A172 (cell line): ENCODE results near the gene POC1A. TPM values are rescaled to one million over a fixed set of nuclear protein-coding genes. Genes with fewer than 3 reads are reported as not detected.

Source experiments
- DNase-seq: peaks from one replicate; pipeline ENCODE4 v3.0.0-alpha.2; 2015; ENCODE audit warnings: low spot score
- total RNA-seq: library from RNA; depleted of rRNA; stranded (reverse); fragments of >200 nt; shearing (Covaris generic); gene quantifications from 2 replicates; pipeline ENCODE4 v1.2.3, GENCODE V29; 2014; rRNA removed

Gene POC1A
- total RNA-seq, result 16.5 and 19.0 TPM in 2 replicates

DNA sequence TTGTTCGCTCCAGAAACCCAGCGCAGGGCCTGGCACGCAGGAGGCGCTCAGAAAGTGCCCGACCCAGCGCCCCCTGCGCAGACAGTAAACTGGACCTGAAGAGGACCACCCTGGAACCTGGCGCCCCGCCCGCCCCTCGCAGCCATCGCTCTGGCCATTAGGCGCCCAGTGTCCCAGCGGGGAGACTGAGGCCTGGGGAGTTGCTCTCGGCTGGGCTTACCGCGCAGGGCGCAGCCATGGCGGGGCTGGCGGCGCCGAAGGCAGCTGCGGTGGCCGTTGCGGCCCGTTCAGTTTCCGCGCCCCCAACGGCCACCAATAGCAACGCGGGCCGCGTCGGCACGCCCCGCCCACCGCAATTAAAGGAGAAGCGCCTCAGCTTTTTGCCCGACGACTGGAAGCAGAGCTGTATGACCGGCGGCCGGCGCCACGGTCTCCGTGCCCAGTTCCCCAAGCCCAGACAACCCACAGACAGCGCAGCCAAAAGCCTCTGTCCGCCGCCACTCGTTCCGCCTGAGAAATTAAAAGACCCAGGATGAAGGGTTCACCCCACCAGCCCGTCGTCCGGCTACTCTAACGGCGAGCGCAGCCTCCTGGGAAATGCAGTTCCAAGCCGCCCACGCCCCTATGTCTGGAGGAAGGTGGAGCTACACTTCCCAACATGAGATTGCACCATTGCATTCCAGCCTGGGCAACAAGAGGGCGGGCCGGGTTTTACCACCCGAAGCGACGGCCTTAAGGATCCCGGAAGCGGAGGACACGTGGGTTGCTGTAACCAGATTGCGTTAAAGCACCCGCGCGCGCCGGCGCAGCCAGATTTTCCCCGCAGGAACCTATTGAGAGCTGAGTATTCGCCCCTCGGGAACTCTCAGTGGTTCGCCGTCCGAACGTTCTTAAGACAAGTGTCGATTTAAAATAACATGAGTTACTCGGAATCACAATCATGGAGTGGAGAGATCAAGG, at the start of gene POC1A:
TSS of gene POC1A (minus strand) at position 289 of the 960 bp plus-strand sequence. CDS start at position 238, 51 bp downstream.
- peak; percentile 96 for DNase-seq

DNA sequence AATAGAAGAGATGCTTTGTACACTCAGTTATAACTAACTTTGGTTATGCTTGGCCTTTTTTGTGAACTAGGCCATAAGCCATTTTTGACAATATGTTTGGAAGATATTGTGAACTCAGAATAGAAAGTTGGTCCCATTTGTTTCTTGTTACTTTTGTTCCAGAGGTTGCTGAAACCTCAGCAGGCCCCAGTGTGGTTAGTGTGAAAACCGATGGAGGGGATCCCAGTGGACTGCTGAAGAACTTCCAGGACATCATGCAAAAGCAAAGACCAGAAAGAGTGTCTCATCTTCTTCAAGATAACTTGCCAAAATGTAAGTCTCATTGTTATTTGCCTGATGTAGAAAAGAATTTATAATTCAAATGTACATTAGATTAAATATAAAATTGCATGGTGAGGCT, 49.5 kb upstream of the POC1A start:
- DNase-seq, result no peak

DNA sequence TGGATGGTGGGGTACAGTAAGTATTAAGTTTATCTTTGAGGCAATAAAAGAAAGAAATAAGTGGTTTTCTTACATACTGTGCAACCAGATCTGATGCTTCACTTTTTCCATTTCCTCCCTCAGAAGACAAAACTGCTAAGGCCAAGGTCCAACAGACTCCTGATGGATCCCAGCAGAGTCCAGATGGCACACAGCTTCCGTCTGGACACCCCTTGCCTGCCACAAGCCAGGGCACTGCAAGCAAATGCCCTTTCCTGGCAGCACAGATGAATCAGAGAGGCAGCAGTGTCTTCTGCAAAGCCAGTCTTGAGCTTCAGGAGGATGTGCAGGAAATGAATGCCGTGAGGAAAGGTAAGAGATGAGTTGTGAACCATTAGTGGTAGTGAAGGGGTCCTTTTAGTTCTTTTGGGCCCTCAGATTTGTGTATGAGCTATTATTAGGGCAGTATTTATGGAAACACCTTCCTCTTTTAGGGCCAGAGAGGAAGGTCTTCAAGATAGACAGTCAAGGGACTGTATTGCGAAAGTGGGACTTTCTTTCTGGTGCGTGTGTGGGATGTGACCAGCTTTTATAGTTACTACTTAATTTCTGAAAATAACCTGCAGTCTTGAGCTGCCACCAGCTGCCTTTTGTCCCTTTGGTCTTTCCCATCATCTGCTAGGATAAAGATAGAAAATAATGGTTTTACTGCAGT, 48.3 kb upstream of the POC1A start:
- no peak for DNase-seq

DNA sequence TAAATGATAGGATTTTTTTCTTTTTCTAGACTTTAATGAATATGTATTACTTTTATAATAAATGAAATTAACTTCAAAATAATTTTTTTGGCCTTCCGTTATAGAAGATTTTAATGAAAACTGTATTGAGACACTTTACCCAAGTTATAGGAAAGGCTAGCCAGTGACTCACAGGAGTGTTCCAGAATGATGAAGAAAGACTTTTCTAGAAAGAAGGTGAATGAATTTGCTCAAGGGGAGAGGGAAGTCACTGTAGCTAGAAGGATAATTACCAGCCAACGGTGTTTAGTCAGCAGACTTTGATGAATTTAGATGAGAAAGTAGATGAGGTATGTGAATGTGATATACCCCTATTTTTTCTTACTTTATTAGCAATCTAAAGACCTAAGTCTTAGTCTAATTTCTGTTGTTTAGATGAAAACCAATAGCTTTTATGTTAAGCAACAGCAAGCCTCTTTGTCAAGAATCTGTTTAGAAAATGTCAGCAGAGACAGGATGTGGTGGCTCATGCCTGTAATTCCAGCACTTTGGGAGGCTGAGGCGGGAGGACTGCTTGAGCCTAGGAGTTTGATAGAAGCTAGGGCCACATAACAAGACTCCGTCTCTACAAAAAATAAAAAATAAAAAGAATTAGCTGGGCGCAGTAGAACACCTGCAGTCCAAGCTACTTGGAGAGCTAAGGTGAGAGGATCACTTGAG, 46.9 kb upstream of the POC1A start:
- DNase-seq, result no peak

DNA sequence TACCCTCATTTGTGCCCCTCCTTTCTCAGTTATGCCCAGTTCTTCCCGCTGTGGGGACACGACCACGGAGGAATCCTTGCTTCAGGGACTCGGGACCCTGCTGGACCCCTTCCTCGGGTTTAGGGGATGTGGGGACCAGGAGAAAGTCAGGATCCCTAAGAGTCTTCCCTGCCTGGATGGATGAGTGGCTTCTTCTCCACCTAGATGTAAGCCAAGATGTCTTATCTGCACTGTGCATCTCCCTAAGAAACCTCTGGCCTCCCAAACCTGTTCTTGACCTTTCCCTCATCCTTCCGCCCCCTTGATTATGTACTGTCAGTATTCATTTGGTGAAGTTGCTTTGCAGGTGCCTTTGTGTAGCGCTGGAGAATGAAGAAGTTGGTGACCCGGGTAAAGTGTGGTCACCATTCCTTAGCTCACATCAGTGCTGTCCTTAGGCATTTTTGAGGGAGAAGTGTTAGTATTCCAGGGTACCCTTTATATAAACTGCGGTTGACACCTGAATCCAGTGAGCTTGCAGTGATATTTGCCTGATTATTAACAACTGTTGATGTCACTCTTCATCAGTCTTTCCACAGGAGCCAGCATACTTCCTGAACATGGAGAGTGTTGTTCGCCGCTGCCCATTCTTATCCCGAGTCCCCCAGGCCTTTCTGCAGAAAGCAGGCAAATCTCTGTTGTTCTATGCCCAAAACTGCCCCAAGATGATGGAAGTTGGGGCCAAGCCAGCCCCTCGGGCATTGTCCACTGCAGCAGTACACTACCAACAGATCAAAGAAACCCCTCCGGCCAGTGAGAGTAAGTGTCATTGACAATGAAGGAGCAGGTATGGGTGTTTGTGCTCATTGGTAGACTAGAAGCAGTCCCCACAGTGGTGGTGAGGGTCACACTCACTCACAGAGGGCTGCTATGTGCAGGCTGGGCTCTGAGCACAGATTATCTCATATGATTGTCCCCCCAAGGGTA, 44.7 kb upstream of the POC1A start:
- no peak for DNase-seq

DNA sequence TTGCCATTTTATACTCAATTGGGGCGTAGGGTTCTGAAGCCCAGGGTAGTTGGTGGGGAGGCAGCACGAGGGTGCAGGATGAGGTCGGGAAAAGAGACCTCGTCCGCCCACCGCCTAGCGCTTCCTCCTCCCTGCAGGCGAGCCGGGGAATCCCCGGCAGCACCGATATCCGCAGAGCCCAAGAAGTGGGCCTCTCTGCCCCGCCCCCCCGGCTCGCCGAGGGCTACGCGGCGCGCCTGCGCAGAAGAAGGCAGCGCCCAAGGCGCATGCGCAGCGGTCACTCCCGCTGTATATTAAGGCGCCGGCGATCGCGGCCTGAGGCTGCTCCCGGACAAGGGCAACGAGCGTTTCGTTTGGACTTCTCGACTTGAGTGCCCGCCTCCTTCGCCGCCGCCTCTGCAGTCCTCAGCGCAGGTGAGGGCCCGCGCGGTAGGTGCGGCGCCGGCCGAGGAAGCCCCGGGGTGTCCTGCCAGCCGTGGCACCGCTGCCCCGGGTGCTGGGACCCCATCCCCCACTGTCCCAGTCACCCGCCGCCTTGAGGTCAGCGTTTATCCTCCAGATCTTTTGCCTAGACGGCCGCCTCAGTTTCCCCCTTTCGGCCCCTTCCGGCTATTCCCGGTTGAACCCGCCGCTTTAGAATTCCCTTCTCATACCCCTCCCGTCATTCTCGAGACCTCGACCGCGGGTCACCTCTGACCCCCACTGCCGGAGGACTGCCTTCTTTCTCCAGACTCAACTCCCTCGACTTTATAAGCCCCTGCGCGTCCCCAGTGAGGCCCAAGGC, 43.8 kb upstream of the POC1A start, which contains the start of gene ALAS1:
TSS of gene ALAS1 (plus strand) at position 319 of the 784 bp plus-strand sequence. CDS start 1,082 bp downstream, outside the sequence.
- peak; percentile 75 for DNase-seq

DNA sequence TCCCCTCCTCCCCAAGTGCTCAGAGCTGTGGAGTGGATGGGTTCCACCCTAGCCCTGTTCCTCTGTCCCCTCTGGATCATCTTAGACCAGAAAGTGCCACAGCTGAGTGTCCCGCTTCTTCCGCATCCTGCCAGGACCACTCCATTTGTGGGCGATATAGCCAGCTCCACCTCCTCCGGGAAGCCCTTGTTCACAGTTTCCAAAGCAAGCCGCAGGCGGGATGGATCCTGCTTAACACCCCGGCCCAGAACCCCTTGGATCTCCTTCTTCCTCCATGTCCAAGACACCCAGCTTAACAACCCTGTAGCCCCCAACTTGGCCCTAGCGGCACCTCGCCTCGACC, 43.2 kb upstream of the POC1A start:
- no peak for DNase-seq

DNA sequence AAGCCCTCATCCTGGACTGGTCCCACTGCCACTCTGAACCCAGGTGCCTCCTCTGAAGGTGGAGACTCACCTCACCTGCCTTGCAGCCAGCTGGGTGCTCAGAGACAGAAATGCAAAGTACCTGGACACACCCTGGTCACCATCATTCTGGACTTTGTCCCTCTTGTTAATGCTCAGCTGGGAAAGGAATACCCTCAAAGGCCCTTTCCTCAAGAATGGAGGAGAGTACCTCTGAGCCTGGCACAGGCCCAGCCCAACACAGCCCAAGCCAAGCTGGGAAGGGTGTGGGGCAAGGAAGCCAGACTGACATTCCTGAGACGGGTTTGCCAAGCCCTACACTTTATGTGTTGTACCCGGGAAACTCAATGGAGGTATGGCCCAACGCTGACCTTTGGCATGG, 42.8 kb upstream of the POC1A start:
- DNase-seq, result no peak

DNA sequence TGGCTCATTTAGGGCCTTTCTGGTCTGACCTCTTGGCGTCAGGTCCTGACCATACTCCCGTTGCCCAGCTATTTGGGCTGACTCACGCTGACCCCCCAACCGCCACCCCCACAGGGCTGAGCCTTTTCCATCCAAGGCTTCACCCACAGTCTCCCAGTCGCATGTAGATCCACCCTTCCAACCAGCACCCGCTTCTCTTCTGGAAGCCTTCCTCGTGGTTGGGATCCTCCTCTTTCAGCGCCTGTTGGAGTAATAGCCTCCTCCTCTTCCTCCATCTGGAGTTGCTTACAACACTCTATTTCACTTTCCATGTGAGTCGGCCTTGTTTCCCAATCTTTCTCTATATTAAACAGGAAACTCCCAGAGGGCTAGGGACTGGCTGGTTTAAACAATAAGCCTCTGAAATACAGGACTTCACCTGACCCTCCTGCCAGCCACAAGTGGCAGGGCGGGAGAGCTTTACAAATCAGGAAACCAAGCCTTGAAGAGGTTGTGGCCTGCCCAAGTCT, 41.7 kb upstream of the POC1A start:
- DNase-seq, result peak; percentile 38

DNA sequence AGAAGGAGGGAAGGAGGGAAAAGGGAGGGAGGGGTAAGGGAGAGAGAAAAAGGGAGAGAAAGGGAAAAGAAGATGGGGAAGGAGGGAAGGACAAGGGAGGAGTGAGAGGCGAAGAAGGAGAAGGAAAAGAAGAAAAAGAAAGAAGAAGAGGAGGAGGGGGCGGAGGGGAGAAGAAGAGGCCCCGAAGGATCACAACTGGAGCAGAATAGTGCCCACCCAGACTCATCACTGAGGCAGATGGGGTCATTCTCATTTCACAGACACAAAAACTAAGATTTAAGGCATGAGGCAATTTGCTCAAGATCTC, 41.0 kb upstream of the POC1A start:
- no peak for DNase-seq

DNA sequence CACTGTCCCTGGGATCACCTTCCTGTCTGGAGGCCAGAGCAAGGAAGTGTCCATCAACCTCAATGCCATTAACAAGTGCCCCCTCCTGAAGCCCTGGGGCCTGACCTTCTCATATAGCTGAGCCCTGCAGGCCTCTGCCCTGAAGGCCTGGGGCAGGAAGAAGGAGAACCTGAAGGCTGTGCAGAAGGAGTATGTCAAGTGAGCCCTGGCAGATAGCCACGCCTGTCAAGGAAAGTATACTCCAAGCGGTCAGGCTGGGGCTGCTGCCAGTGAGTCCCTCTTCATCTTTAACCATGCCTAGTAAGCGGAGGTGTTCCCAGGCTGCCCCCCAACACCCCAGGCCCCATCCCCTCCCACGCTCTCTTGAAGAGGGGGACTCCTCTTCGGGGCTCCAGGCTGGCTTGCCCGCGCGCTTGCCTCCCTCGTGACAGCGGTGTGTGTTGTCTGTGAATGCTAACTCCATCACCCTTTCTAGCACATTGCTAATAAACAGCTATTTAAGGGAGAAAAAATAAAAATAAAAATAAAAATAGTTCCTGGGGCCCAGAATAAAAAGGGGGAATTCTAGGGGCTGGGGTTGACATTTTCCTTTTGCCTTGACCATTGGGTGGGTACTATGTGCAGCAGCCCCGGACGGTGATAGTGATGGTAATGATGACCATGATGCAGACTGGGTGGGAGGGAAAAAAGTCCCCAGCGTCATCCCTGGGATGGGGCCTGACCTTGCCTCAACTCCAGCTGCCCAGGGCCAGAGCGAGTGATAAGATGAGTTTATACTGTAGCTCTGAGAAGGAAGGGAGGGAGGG, 40.5 kb upstream of the POC1A start:
- DNase-seq, result no peak

DNA sequence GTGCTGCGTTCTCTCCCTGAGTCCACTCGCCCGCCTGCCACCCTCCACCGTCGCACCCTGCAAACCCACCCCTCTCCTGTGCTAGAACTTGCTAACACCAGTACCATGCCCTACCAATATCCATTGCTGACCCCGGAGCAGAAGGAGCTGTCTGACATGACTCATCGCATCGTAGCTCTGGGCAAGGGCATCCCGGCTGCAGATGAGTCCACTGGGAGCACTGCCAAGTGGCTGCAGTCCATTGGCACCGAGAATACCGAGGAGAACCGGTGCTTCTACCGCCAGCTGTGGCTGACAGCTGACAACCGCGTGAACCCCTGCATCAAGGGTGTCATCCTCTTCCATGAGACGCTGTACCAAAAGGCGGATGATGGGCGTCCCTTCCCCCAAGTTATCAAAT, 38.8 kb upstream of the POC1A start:
- peak; percentile 67 for DNase-seq

DNA sequence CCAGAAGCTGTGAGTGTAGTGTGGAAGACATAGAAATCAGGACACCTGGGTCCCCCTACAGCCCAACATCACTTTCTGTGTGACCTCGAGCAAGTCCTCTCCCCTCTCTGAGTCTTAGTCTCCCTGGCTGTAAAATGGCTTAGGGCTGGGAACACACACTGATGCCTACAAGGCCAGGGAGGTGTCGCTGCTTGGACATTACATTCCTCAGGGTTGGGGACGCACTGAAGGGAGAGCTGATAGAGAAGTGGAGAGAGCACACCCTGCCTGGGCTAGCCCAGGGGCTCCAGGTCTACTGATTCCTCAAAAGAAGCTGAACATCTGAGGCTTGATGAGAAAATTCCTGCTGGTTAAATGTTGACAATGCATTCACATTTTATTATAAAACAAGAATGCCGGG, 37.4 kb upstream of the POC1A start:
- no peak for DNase-seq

DNA sequence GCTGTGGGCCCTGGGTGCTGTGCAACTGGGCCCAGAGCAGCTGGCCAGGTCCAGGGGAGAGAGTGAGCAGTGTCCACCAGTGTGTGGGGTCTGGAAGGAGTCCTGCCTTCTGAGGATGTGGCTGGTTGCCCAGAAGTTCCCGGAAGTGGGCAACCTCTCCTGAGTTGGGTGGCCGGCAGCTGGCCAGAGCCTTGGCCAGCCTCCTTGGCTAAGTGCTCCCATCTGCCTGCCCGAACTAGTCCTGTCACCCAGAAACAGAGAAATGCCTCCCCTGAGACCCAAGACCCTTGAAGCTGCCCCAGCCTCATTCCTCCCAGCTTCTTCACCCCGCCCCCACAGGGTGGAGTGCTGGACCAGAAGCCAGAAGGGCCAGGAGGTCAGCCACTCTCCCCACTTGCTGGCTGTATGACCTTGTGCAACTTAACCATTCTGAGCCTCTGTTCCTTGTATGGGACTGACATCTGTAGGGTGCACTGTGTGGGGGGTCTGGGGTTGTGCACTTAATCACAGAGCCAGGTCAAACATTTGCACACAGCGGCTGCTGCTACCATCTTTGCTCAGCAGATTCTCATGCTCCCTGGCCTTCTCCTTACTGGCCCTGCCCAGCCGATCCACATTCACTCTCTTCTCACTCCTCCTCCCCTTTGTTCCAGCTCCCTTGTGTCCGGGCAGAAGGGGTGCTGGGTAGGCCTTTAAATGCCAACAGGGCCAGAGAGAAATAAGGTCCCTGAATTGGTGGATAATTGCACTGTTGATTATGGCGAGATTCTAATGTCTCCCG, 36.3 kb upstream of the POC1A start:
- peak; percentile 87 for DNase-seq

DNA sequence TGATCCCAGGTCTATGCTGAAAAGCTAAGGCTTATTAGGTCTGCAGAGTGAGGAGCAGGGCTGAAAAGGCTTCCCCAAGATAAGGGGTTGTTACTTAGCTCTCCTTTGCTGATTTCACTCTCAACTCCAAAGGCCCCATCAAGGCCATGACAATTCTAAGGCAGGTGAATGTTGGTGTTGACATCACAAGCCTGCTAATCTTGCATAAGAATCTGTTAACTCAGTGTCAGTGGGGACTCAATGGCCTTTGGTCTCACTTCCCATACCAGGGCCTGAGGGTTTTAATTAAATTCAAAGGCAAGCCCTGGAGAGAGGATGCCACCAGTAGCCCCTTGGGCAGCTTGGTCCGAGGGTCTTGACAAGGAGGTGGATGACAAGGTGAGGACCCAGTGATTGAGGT, 34.3 kb upstream of the POC1A start:
- no peak for DNase-seq

DNA sequence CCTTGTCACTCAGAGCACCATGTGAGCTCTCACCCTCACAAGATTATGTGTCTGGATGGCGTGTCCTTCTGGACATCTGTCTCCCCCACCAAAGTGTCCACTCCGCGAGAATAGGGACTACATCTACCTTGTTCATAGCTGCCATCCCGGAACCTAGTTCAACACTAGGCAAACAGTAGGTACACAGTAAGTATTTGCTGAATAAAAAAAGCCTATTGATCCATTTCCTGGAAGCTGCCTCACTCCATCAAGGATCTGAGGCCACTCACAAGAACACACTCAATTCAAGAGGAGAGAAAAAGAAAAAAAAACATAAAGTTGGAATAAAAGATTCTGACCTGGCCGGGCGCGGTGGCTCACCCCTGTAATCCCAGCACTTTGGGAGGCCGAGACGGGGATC, 32.5 kb upstream of the POC1A start:
- DNase-seq, result no peak

DNA sequence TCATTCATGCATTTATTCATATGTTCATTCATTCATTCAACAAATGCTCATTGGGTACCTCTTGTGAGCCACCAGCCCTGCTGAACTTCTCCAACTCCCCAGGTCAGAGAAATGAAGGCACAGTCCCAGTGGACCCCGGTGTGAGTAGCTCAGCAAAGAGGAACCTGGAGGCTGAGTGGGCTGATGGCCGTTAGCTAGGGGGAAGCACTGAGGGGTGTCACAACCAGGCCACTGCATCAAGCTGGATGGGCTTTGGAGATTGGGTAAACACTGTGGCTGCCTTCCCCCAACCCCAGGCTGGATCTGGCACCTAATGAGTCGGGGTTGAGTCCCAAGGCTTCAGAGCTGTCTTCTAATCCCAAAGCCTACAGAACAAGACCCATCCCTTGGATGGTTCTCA, 31.6 kb upstream of the POC1A start:
- DNase-seq, result no peak

DNA sequence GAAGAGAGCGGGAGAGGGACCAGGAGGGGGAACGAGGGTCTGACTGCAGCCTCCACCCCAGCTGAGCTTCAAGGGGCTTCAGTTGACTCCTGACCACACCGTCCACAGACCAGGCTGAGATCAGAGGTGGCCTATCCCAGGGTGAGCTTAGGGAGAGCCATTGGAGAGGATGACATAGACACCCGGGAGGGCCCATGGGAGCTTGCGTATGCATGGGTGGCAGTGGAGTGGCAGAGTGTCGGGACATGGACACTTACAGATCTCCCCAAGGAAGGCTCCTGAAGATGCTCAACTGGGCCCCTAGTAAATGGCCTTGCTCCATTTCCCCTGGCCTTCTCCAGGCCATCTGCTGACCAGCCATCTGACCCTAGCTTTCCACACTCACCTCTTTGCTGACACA, 31.1 kb upstream of the POC1A start:
- DNase-seq, result no peak

DNA sequence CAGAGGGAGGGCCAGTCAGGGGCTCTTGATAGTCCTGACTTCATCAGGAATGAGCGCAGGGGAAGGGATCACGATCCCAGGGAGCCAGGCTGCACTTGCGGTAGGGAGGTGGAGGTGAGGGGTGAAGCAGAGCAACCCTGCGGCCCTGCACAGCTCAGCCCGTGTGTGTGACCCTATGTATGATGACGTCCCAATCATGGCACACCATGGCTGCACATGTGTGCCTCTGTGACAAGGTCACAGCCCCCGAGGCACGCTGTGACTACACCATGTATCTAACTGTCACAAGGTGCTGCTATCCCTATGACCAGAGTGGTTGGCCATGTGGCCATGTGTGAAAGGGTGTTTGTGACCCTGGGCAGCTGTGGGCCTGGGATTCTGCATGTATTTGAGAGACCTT, 30.5 kb upstream of the POC1A start:
- DNase-seq, result no peak
